ENCODE results near the gene GSKIP.

DNA sequence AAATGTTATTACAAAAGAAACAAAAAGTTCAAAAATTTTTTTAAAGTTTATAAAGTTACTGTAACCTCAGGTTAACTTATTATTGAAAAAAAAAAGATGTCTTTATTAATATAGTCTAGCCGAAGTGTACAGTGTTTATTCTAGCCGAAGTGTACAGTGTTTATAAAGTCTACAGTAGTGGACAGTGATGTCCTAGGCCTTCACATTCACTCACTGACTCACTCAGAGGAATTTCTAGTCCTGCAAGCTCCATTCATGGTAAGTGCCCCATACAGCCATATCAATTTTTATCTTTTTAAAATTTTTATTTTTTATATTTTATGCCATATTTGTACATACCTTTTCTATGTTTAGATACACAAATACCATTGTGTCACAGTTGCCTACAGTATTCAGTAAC is 10.6 kb upstream of the GSKIP start:
- TF ChIP-seq CTCF (IDR thresholded peaks at IDR 0.05) (no peak), ATF6 (CRISPR knock-in tag; IDR thresholded peaks at IDR 0.05) (no peak), FOXJ3 (CRISPR knock-in tag; IDR thresholded peaks at IDR 0.05; ENCODE audit: borderline replicate concordance) (no peak), ESRRA (CRISPR knock-in tag; IDR thresholded peaks at IDR 0.05; ENCODE audit: borderline replicate concordance) (no peak), HMGXB4 (CRISPR knock-in tag; IDR thresholded peaks at IDR 0.05) (no peak), MAX (CRISPR knock-in tag; IDR thresholded peaks at IDR 0.05) (no peak), ZNF423 (CRISPR knock-in tag; IDR thresholded peaks at IDR 0.05) (no peak), CREB1 (CRISPR knock-in tag; IDR thresholded peaks at IDR 0.05) (no peak), ETV6 (CRISPR knock-in tag; IDR thresholded peaks at IDR 0.05) (no peak), NFATC4 (CRISPR knock-in tag; IDR thresholded peaks at IDR 0.05) (no peak), ATF3 (CRISPR knock-in tag; conservative IDR thresholded peaks at IDR 0.05) (no peak), SP1 (CRISPR knock-in tag; conservative IDR thresholded peaks at IDR 0.05) (no peak)
- TF ChIP-seq, protein P1, sequence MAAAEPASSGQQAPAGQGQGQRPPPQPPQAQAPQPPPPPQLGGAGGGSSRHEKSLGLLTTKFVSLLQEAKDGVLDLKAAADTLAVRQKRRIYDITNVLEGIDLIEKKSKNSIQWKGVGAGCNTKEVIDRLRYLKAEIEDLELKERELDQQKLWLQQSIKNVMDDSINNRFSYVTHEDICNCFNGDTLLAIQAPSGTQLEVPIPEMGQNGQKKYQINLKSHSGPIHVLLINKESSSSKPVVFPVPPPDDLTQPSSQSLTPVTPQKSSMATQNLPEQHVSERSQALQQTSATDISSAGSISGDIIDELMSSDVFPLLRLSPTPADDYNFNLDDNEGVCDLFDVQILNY (CRISPR knock-in tag; IDR thresholded peaks at IDR 0.05): no peak

All from WTC11 (cell line).